Adrenal gland (tissue), 5 donors: ENCODE measurements around the gene SLC7A10.

Source experiments
- POLR2A ChIP-seq, 2 donors: fragments of 450-650 bp; IDR thresholded peaks; one replicate each; pipeline ENCODE4 v1.6.1; 2017; ENCODE audit warnings: antibody characterized with exemption in 2 of 2, mild to moderate bottlenecking in 2 of 2, moderate library complexity in 1 of 2
- TF ChIP-seq, protein P1 (sequence below), 6 experiments: fragments of 450-650 bp in 4 of 6; fragments of 200-600 bp in 2 of 6; sonication (generic) in 1 of 6; IDR thresholded peaks; 1 replicate in 5 of 6; 2 replicates in 1 of 6; pipeline versions ENCODE4 v1.5.1 to v1.8.0; 2016 to 2021; ENCODE audit warnings: antibody characterized with exemption in 6 of 6, mild to moderate bottlenecking in 2 of 6, moderate library complexity in 1 of 6
- donor health status: DM: no; HTN: no; CAD: no.

DNA sequence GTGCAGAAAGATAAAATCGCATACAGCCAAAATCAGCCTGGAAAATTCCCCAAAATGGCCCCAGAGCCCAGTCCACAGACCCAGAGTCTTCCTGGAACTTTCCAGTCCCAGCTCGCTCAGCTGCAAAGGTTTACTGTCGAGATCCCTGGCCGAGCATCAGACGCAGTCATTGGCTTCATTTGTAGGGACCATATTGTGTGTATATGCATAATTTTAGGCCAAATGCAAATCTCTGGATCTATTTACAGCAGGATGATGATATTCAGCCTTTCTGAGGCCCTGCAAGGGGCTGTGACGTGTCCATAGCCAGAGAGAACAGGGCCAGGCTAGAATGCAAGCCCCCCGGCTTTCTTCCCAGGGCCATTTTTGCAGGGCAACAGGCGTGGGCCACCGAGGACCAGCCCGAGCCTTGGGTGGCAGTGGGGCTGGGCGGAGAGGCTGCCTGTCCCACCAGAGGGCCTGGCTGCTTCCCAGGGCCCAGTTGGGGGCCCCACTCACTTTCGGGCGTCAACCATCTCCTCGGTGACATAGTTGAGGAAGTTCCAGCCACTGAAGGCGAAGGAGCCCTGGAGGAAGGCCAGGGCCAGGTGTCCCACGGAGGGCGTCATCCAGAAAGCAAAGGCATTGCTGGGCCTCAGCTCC, 13.7 kb downstream of the SLC7A10 start:
- TF ChIP-seq, protein P1, sequence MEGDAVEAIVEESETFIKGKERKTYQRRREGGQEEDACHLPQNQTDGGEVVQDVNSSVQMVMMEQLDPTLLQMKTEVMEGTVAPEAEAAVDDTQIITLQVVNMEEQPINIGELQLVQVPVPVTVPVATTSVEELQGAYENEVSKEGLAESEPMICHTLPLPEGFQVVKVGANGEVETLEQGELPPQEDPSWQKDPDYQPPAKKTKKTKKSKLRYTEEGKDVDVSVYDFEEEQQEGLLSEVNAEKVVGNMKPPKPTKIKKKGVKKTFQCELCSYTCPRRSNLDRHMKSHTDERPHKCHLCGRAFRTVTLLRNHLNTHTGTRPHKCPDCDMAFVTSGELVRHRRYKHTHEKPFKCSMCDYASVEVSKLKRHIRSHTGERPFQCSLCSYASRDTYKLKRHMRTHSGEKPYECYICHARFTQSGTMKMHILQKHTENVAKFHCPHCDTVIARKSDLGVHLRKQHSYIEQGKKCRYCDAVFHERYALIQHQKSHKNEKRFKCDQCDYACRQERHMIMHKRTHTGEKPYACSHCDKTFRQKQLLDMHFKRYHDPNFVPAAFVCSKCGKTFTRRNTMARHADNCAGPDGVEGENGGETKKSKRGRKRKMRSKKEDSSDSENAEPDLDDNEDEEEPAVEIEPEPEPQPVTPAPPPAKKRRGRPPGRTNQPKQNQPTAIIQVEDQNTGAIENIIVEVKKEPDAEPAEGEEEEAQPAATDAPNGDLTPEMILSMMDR (IDR thresholded peaks at IDR 0.05) = no peak
- no peak for TF ChIP-seq POLR2A (IDR thresholded peaks at IDR 0.05)
